ENCODE results near the gene KCNK7. TPM values are rescaled to one million over a fixed set of nuclear protein-coding genes. Genes with fewer than 3 reads are reported as not detected.

KCNK7 gene
- total RNA-seq, 1 experiment from 2014 or later = 0.58 TPM

DNA sequence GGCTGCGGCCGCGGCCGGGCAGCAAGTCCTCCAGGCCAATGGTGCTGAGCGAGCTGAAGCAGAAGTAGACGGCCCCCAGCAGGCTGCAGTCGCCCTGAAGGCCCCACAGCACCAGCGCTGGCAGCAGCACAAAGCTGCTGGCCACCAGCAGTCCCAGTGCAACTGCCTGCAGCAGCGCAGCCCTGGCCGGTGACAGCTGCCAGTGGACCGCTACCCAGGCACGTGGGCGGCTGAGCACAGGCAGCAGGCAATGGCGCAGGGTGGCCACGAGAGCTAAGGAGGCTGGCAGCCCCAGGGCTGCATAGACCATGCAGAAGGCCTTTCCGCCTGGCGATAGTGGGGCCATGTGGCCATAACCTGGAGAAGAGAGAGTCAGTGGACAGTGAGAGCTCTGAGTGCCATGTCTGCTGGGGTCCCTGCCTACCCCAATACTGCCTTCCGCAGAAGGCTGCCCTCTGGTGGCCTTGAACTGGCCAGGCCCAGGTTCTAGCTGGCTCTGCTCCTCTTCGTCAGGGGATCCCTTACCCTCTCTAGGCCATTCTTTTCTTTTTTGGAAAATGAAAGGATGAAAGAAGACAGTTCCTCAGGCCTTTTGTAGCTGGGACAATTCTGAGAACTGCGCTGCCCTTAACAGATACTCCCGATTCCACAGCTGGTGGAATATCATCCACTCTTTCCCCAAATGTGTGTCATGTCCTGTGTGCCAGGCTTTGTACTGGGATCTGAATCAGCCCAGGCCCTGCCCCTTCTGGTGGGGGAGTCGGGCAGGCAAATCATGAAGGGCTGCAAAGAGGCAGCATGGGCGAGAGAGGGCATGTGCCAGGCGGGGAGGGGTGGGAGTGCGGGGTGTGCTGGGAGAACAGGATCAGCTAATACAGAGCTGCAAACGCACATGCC, 1.8 kb downstream of the KCNK7 start:
- H3K27ac ChIP-seq (ENCODE audit: low read length) = no peak overlapping the region
- H4K20me1 ChIP-seq (ENCODE audit: low read length) = no peaks in the 10 kb centered on the region
- no peak overlapping the region for H3K4me3 ChIP-seq (ENCODE audit: low read length)
- no peaks in the 10 kb centered on the region for H3K27me3 ChIP-seq (ENCODE audit: low read length)
- ChIA-PET CTCF (interaction anchor here (0.7 to 1.0 kb wide), 3 partner anchors 17 to 52 kb away, joined by 3 to 4 read pairs (median 3); partner anchors contain the start of gene PCNX3), POLR2A (ENCODE audit: unreplicated experiment) (interaction anchor here (1.0 kb wide), 1 partner anchor 21 kb away, joined by 5 read pairs; the partner anchor contains the start of gene PCNX3)
- no peak overlapping the region for H3K9ac ChIP-seq (ENCODE audit: low read length)
- H3K9me3 ChIP-seq (ENCODE audit: low read length) = no peaks in the 10 kb centered on the region
- H3K36me3 ChIP-seq (ENCODE audit: low read depth, low read length) = peaks cover 10% of the 10 kb centered on the region; the same call in 1 of the 2 replicates
- H3K79me2 ChIP-seq (ENCODE audit: low read length) = no peaks in the 10 kb centered on the region
- intact Hi-C loops (cut with micrococcal nuclease) = no loop called here
- no peaks in the 10 kb centered on the region for H3K9me2 ChIP-seq (replicated peaks; ENCODE audit: low read length)
- TF ChIP-seq EZH2 (IDR thresholded peaks at IDR 0.05; ENCODE audit: low read length, unreplicated experiment) (no peak), CTCF (conservative IDR thresholded peaks at IDR 0.05; ENCODE audit: low read depth, low read length) (peak; percentile 91)
- H2AFZ ChIP-seq (ENCODE audit: low read length) = no peak overlapping the region
- ATAC-seq (peak; percentile 46), DNase-seq (peak; percentile 39)
- H3F3A ChIP-seq (ENCODE audit: low read length, unreplicated experiment) = no peaks in the 10 kb centered on the region
- no TSS peak for BruUV-seq (replicated peaks)
- H3K4me2 ChIP-seq (ENCODE audit: low read length) = no peak overlapping the region
- no peaks in the 10 kb centered on the region for H3K4me1 ChIP-seq (ENCODE audit: insufficient read depth, low read length)

GRCh38 chr11:65592858-65593517, 2.6 kb downstream of the KCNK7 start:
- no TSS peak for BruUV-seq (replicated peaks)
- H3K4me2 ChIP-seq (ENCODE audit: low read length) = no peak overlapping the region
- ChIA-PET CTCF (interaction anchor here (1.0 kb wide), 2 partner anchors 16 to 51 kb away, joined by 3 to 4 read pairs; no protein-coding TSS in a partner anchor), POLR2A (ENCODE audit: unreplicated experiment) (interaction anchor here (1.0 kb wide), 1 partner anchor 22 kb away, joined by 5 read pairs; the partner anchor contains the start of gene PCNX3)
- no peak overlapping the region for H3K4me3 ChIP-seq (ENCODE audit: low read length)
- H4K20me1 ChIP-seq (ENCODE audit: low read length) = no peaks in the 10 kb centered on the region
- no peaks in the 10 kb centered on the region for H3K9me2 ChIP-seq (replicated peaks; ENCODE audit: low read length)
- no peak overlapping the region for H3K9ac ChIP-seq (ENCODE audit: low read length)
- no peaks in the 10 kb centered on the region for H3F3A ChIP-seq (ENCODE audit: low read length, unreplicated experiment)
- no peak for DNase-seq
- no peaks in the 10 kb centered on the region for H3K27me3 ChIP-seq (ENCODE audit: low read length)
- H3K9me3 ChIP-seq (ENCODE audit: low read length) = no peaks in the 10 kb centered on the region
- ATAC-seq = no peak
- intact Hi-C loops (cut with micrococcal nuclease) = no loop called here
- no peak overlapping the region for H3K27ac ChIP-seq (ENCODE audit: low read length)
- H2AFZ ChIP-seq (ENCODE audit: low read length) = no peak overlapping the region
- TF ChIP-seq EZH2phosphoT487 (IDR thresholded peaks at IDR 0.05; ENCODE audit: borderline replicate concordance, low read length) (no peak), EZH2 (IDR thresholded peaks at IDR 0.05; ENCODE audit: low read length, unreplicated experiment) (no peak), CTCF (conservative IDR thresholded peaks at IDR 0.05; ENCODE audit: low read depth, low read length) (no peak)
- no peaks in the 10 kb centered on the region for H3K4me1 ChIP-seq (ENCODE audit: insufficient read depth, low read length)
- H3K79me2 ChIP-seq (ENCODE audit: low read length) = no peaks in the 10 kb centered on the region
- H3K36me3 ChIP-seq (ENCODE audit: low read depth, low read length) = peaks cover 2% of the 10 kb centered on the region; the same call in 1 of the 2 replicates
